HG03521 (cell line): ENCODE results near the gene TSR3.
A peak's percentile ranks its signal among the peaks of the same experiment; 100 is the strongest.

ENCODE experiments used
- ATAC-seq: cut with Tn5 transposase; IDR thresholded peaks from one replicate; pipeline ENCODE4 v1.9.1; 2021; ENCODE audit warnings: mild to moderate bottlenecking, moderate library complexity; ENCODE audit not compliant: unreplicated experiment

TSR3 gene

DNA sequence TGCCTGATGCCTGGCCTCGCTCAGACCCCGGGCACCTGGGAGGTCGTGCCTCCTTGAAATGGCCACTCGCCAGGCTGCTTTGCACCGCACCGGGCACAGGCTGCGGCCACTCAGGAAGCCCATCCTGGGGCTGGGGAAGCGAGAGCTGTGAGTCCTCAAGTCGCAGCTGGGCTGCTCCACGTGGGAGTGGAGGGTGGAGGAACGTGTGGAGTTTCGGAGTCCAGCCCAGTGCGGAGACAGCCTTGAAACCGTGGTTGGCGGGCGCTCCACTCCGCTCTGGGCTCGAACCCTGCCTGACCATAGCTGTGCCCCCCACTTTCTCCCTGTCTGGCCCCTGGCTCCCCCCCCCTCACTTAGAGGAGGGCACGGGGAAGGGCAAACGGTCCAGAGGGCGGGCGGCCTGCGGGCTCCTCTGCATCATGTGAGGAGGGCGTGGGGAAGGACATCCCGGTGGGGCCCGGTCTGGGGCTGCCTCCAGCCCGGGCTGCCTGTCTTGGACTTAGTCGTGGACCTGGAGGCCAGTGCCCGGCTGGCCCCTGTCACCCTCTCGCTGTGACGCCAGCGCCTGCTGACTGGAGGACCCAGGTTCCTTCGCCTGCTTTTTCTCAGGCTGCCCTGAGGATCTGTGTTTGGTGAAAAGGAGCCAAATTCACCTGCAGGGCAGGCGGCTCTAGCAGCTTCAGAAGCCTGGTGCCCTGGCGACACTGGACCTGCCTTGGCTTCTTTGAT lies 39.8 kb downstream of the TSR3 start:
- no peak for ATAC-seq

DNA sequence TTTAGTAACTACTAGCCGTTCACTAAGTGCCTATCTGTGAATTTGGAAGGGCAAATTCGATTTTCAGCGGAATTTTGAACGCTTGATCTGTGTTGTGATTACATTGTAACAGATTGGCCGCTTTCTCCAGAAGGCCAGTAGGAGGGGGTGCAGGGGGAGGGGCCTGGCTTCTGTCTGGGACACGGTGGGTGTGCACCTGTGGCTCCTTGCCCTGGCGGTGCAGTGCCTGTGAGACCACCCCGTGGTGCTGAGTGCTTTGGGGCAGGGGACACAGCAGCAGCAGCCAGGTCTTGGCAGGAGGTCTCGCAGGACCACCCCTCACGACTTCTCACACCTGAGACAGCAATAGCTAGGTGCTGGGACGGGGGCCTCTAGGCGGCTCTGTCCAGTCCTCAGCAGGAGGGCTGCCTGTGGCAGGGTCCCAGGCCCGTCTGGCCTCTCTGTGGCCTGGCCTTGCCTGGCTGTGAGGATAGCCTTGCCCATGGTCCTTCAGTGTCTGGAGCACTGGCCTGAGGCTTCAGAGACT lies 40.4 kb downstream of the TSR3 start:
- no peak for ATAC-seq

DNA sequence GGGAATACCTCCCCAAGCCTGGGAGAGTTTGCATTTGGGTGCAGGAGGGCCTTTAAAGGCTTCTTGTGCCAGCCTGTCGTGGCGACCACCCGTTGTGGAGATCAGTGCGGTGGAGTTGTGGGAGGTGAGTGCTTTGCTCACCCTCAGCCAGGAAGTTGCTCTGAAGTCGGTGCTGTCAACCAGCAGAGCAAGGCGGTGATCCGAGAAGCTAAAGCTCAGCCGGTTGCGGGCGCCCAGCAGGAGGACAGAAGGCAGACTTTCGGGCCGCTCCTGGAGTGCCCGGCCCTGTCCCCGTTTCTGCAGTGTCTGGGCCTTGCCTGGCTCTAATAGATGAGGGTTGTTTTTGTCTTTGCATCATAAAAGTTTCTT lies 40.9 kb downstream of the TSR3 start:
- ATAC-seq: no peak

DNA sequence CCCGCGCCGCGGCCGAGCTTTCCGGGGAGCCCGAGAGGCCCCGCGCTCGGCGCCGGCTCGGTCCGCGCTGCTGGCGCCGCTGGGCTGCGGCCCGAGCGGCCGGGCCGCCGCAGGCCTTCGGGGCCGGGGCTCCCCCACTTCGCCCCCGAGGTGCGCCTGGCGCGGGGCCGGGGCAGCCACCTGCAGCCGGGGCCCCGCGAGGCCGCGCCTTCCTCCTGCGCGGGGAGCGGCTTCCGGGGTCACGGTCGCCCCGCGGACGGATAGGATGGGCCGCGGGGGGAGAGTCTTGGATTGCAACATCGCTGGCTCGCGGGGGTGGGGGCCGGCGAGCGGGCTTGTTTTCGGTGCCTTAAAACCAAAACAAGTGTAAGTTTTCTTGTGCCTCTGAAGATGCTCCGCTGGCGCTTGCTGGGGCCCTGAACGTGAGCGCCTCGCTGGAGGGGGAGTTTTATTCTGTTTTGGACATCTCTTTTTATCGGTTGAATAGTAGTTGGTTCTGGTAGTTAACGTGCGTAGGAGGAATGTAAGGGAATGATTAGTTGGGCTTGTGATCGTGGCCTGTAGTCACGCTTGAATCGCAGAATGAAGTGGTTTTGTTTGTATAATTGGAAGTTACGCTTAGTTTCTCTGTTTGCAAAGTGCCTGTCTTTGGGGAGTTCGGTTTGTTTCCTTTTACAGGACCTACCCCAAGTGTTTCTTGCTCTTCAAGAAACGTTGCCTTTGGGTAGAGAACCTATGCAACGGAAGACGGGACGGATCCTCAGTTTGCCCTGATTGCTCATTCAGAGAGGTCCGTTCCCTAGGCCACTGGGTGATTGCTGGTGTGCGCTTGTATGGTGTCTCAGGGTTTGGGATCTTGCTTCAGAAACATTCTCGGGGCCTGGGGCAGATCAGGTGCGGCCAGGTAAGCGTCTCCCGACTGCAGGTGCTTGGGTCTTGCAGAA lies 41.5 kb downstream of the TSR3 start:
- peak; percentile 14 for ATAC-seq

DNA sequence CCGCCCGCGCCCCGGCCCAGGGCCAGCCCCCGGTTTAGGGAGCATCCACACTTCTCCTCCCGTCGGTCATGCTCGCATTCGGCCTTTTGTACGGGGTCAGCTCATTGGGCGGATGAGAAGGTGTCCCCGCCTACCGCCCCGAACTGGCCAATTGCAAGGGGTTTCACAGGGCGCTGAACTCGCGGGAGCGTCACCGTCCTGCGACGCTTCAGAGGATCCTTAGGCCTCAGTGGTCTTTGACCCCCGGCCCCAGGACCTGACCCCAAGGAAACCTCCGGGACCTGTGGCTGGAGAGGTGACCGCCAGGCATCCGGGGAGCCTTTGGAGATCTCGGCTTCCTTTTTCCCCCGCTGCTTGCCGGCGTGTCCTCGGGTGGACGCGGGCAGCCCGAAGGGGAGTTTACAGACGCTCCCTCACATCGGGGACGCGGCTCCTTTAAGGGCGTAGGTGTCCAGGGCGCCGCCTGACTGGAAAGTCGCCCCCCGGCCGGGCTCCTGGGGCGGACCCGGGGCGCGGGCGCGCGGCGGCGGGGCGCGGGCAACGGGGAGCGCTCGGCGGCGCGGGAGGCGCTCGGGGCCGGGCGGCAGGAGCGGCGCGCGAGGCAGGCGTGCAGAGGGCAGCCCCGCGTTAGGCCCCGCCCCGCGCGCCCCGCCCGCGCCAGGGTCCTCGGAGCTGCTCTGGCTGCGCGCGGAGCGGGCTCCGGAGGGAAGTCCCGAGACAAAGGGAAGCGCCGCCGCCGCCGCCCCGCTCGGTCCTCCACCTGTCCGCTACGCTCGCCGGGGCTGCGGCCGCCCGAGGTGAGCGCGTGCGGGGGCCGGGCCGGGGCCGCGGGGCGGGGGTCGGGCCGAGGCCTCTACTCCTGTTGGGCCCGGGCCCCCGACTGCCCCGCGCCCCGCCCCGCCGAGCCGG lies 42.4 kb downstream of the TSR3 start, which contains the start of gene UBE2I:
Gene UBE2I (plus strand): TSS at position 660 of the 909 bp plus-strand sequence. CDS start 4,395 bp downstream, outside the sequence.
- peak; percentile 58 for ATAC-seq

DNA sequence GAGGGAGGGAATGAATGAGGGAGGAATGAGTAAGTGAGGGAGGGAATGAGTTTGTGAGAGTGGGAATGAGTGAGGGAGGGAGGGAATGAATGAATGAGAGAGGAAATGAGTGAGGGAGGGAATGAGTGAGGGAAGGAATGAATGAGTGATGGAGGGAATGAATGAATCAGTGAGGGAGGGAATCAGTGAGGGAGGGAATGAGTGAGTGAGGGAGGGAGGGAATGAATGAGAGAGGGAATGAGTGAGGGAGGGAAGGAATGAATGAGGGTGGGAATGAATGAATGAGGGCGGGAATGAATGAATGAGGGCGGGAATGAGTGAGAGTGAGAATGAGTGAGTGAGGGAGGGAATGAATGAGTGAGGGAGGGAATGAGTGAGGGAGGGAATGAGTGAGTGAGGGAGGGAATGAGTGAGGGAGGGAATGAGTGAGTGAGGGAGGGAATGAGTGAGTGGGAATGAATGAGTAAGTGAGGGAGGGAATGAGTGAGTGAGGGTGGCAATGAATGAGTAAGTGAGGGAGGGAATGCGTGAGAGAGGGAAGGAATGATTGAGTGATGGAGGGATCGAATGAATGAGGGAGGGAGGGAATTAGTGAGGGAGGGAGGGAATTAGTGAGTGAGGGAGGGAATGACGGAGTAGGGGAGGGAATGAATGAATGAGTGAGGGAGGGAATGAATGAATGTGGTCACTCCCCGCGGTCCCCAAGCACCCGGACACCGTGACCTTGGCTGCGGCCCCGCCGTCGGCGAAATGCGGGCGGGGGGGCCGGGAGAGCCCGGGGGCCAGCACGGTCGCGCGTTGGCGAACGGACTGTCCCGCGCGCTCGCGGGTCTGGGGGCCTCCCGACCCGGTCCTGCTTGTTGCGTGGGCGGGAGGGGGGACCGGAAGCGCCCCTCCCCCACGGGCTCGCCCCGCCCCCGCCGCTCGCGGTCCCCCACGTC lies 43.4 kb downstream of the TSR3 start:
- ATAC-seq: no peak

DNA sequence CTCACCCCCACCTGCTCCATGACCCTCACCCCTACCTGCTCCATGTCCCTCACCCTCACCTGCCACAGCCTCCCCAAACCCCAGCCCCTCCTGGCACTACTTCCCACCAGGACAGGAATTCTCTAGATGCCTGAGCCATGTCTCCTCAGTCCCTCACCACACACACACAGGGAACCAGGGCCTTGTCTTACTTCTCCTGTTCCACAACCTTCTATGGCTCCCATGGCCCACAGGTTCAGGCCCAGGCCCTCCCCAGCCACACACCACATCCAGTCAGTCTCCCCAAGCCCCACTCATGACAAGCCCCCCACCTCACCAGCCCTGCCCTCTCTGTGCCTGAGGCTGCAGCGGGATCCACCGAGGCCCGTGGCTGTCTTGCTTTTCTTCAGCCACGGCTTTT lies 45.3 kb downstream of the TSR3 start:
- no peak for ATAC-seq

DNA sequence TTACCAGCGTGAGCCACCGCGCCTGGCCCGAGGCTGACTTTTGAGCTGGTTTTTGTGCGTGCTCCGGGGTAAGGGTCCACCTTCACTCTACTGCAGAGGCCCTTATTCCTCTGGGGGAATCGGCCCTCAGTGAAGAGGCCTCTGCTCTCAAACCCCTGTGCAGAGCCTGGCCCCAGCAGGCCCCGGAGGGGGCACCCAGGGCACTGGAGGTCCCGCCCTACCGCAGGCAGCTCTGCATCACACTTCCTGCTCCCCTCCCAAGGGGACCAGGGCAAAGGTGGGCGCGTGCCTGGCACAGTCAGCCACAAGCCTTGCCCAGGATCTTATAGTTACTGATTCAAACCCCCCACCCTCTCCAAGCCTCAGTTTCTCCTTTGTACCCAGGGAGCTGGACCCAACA lies 45.9 kb downstream of the TSR3 start:
- no peak for ATAC-seq

DNA sequence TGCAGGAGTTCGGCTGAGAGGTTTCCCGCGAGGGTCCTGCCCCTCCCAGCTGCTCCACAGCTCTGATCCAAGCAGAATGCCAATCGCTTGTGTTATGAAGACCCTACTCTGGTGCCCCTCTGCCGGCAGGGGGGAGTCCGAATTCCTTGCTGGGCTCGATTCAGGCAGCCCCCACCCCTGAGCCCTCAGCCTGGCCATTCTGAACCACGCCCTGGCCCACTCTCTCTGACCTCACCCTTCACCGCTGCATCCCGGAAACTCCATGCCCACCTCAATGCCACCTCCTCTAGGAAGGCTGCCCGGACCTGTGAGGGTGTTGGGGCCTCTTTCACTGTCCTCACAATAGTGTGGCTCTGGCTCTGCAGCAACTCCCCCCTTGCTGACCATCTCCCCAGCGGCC lies 50.1 kb downstream of the TSR3 start:
- no peak for ATAC-seq

DNA sequence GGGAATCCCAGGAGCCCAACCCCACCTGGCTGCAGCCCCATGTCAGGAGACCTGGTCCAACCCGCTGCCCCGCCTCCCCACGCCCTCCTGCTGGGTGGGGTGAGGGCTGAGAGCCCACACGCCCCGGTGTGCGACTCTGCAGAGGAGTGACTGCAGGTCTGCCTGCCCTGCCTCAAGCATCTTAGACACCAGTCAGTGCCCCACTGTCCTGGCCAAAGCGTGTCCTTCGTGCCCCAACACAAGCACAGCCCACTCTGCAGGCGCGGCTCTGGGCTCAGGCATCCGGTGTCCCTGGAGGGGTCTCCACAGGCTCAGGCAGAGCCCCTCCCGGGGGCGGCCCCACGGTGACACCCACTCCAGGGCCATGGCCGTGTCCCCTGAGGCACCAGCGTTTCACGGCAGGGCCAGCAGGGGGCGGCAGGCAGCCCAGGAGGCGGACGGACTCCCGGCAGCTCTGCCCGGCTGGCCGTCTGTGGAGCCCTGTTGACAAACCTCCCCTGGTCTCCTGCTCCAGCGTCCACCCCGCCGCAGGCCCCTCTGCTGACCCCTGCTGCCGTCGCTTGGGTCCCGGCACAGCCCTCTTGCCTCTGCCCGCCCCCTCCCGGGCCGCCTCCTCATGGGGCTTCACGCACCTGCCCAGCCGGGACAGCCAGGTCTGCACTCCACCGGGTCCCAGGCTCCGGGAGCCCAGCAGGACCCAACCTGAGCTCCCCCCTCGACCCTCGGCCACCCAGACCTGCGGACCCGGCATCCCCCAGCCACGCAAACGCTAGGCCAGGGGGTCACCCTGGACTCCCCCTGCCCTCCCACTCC lies 50.8 kb downstream of the TSR3 start:
- ATAC-seq: no peak

DNA sequence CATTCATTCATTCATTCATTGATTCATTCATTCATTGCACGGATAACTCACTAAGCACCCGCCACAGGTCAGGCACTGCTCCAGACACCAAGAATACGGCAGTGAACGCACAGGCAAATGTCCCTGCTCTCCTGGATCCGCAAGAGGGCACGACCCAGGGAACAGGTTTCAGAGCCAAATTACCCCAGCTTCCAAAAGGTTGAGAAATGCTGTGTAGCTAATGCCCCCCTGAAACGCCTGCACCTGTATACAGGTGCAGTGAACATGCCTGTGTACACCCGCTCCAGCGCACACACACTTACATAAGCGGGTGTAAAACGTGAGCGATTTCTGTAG lies 51.8 kb downstream of the TSR3 start:
- ATAC-seq: no peak
